Measurements from ENCODE around the gene CYP8B1. TPM values are rescaled to one million over a fixed set of nuclear protein-coding genes. Genes with fewer than 3 reads are reported as not detected.

The CYP8B1 gene
- total and polyA plus RNA-seq, 2 of the 8 experiments (the other 6 are each of a cell fraction or from before 2014, with no cell fraction given), result not detected

DNA sequence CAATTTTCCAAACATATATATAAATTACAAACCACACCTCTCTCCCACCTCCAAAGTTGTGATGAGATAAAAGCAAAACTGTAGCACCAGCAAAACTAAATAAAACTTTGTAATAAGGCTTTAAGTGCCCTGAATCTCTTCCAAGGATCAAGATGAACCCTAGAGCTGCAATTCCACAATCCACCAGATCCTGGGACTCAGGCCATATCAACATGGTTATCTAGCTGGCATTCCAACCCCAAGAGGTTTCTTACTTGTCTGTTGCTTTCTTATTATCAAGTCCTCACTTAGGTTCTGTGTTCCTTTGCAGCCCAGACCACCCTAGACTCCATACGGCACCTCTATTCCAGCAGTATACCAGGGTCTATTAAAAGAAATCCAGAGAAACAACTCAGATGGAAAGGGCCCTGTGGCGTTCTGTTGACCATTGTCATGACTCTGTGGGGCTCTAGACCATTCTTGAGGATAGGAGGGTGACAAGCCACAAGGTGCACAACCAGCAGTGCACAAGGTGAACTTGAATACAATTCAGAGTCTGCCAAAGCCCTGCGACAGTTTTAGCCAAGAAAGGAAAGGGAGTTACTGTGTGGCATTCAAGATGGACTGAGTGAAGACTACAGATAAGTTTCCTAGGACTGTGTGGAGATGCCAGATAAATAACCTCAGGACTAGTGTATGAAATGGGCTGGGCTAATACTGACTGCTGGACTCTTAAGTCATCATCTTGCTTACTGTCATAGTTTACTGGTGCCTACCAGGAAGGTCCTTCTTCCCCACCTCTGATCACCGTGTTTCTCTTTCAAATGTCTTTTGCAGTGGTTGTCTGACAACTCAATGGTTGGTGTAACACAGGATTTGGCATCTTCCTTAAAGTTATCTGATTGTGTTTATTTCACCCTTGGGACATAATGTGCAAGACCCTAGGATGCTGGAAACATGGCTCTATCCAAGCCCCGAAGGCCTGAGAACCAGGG lies 39.2 kb downstream of the CYP8B1 start:
- H2AK5ac ChIP-seq (ENCODE audit: low read depth, low read length), result no peak overlapping the region
- no peaks in the 10 kb centered on the region for H3K79me2 ChIP-seq (ENCODE audit: control insufficient read depth in 1 of 2, insufficient read depth in 2 of 2, low read length in 2 of 2)
- H3K27me3 ChIP-seq (replicated peaks in 1 of 4; ENCODE audit: control insufficient read depth in 3 of 4, extremely low read depth in 1 of 4, insufficient read depth in 3 of 4, low read length in 3 of 4), result no peaks in the 10 kb centered on the region
- no peak overlapping the region for H3K9ac ChIP-seq (replicated peaks in 1 of 4; ENCODE audit: extremely low read depth in 1 of 4, low read depth in 3 of 4, low read length in 3 of 4)
- H3K56ac ChIP-seq (replicated peaks; ENCODE audit: insufficient read length, low read depth, low read length), result no peak overlapping the region
- H4K5ac ChIP-seq (ENCODE audit: insufficient read length, low read depth, low read length), result no peak overlapping the region
- no peak overlapping the region for H4K8ac ChIP-seq (ENCODE audit: extremely low read depth, insufficient read depth, low read length)
- H3K9me3 ChIP-seq (ENCODE audit: insufficient read depth in 2 of 2, low read depth in 1 of 2, low read length in 1 of 2), result no peaks in the 10 kb centered on the region
- H2BK15ac ChIP-seq (ENCODE audit: low read length), result no peak overlapping the region
- no peaks in the 10 kb centered on the region for H3K23me2 ChIP-seq (ENCODE audit: low read depth, low read length)
- DNase-seq (ENCODE audit: low read depth in 1 of 2, low spot score in 2 of 2) (no peak), FAIRE-seq (no peak)
- no peaks in the 10 kb centered on the region for H4K20me1 ChIP-seq (replicated peaks in 1 of 2; ENCODE audit: control insufficient read depth in 1 of 2, insufficient read depth in 2 of 2, low read length in 2 of 2)
- no peak overlapping the region for H3K4ac ChIP-seq (replicated peaks; ENCODE audit: insufficient read length, low read depth, low read length)
- no peak overlapping the region for H3K27ac ChIP-seq (ENCODE audit: low read depth, low read length)
- ChIA-PET CTCF (ENCODE audit: partially characterized antibody) (interaction anchor here (0.6 to 1.6 kb wide), 2 partner anchors 57 to 803 kb away, joined by 3 to 4 read pairs; no protein-coding TSS in a partner anchor), POLR2A (ENCODE audit: partially characterized antibody) (no interaction called here)
- no peak overlapping the region for H2BK20ac ChIP-seq (ENCODE audit: low read length)
- TF ChIP-seq EP300 (IDR thresholded peaks at IDR 0.05; ENCODE audit: borderline replicate concordance in 1 of 2, low read depth in 2 of 2, low read length in 2 of 2) (no peak), BCL11A (IDR thresholded peaks at IDR 0.05; ENCODE audit: low read depth in 2 of 2, low read length in 2 of 2) (no peak), CHD2 (IDR thresholded peaks at IDR 0.05; ENCODE audit: low read length) (no peak), FOSL1 (IDR thresholded peaks at IDR 0.05; ENCODE audit: insufficient read depth, low read depth, low read length) (no peak), RAD21 (IDR thresholded peaks at IDR 0.05 in 1 of 2, conservative IDR thresholded peaks at IDR 0.05 in 1 of 2; ENCODE audit: low read depth in 2 of 2, low read length in 2 of 2) (no peak), BACH1 (IDR thresholded peaks at IDR 0.05; ENCODE audit: low read length) (no peak)
- TF ChIP-seq, protein P1, sequence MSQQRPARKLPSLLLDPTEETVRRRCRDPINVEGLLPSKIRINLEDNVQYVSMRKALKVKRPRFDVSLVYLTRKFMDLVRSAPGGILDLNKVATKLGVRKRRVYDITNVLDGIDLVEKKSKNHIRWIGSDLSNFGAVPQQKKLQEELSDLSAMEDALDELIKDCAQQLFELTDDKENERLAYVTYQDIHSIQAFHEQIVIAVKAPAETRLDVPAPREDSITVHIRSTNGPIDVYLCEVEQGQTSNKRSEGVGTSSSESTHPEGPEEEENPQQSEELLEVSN (IDR thresholded peaks at IDR 0.05), result no peak
- TF ChIP-seq, protein P2, sequence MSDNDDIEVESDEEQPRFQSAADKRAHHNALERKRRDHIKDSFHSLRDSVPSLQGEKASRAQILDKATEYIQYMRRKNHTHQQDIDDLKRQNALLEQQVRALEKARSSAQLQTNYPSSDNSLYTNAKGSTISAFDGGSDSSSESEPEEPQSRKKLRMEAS (IDR thresholded peaks at IDR 0.05), result no peak
- no peak overlapping the region for H3K18ac ChIP-seq (ENCODE audit: extremely low read depth, low read length)
- no peak overlapping the region for H2BK12ac ChIP-seq (ENCODE audit: low read depth, low read length)
- no peak overlapping the region for H3K23ac ChIP-seq (ENCODE audit: insufficient read length)
- H2BK5ac ChIP-seq (ENCODE audit: low read depth, low read length), result no peak overlapping the region
- H3K4me2 ChIP-seq (ENCODE audit: insufficient read depth in 1 of 2, low read depth in 2 of 2, low read length in 2 of 2), result no peak overlapping the region
- no peak overlapping the region for H2AFZ ChIP-seq (ENCODE audit: low read length)
- 90% methylated on average over 5 of the region's 5 CpGs; no CpG with 5 or more reads in 1 of the 2 experiments for WGBS, 2 experiments (ENCODE audit: extremely low coverage in 1 of 2, insufficient coverage in 1 of 2, insufficient read length in 1 of 2, insufficient replicate concordance in 2 of 2, low coverage in 1 of 2, low lambda C conversion rate in 2 of 2, missing lambda C conversion rate in 1 of 2)
- H3K79me1 ChIP-seq (ENCODE audit: low read depth, low read length), result no peaks in the 10 kb centered on the region
- H4K91ac ChIP-seq (replicated peaks; ENCODE audit: insufficient read length, low read length), result no peak overlapping the region
- H3K14ac ChIP-seq (ENCODE audit: insufficient read length), result no peak overlapping the region
- H3K4me1 ChIP-seq (replicated peaks in 1 of 4; ENCODE audit: control insufficient read depth in 3 of 4, insufficient read depth in 4 of 4, low read length in 3 of 4), result no peaks in the 10 kb centered on the region; a peak in 1 of 7 replicates
- H3K36me3 ChIP-seq (ENCODE audit: control insufficient read depth in 2 of 4, insufficient read depth in 4 of 4, low read length in 3 of 4), result no peaks in the 10 kb centered on the region
- H2BK120ac ChIP-seq (replicated peaks; ENCODE audit: low read depth, low read length), result no peak overlapping the region
- H3K4me3 ChIP-seq (ENCODE audit: extremely low read depth in 1 of 4, insufficient read depth in 2 of 4, low read depth in 3 of 4, low read length in 4 of 4), result no peak overlapping the region

Measured in H1 (cell line).